Lower lobe of right lung (tissue), 2 donors: ENCODE data around the gene GRM5. TPM values are rescaled to one million over a fixed set of nuclear protein-coding genes. Genes with fewer than 3 reads are reported as not detected.
"Not testable (repeated sequence)": the region's sequence is repeated elsewhere in the genome, so short reads cannot be mapped to it uniquely, and the experiment has no call there.

Experiments used
- ATAC-seq, 2 donors: fragments of 200-7000 bp; cut with Tn5 transposase; one replicate each; pipeline ENCODE4 v1.9.1; 2020 to 2022; ENCODE audit warnings: mild to moderate bottlenecking in 2 of 2, moderate library complexity in 2 of 2
- DNase-seq: peaks from one replicate; pipeline ENCODE4 v3.0.0-alpha.2; 2020
- H3K27ac ChIP-seq: fragments of 200-600 bp; one replicate; pipeline ENCODE4 v1.8.0; 2022
- H3K27me3 ChIP-seq: fragments of 200-600 bp; one replicate; pipeline ENCODE4 v1.8.0; 2022; ENCODE audit warnings: low read depth
- H3K36me3 ChIP-seq: fragments of 200-600 bp; one replicate; pipeline ENCODE4 v1.8.0; 2022; ENCODE audit warnings: mild to moderate bottlenecking
- H3K4me1 ChIP-seq: fragments of 200-600 bp; one replicate; pipeline ENCODE4 v1.8.0; 2022
- H3K4me3 ChIP-seq: fragments of 200-600 bp; one replicate; pipeline ENCODE4 v1.8.0; 2022; ENCODE audit warnings: mild to moderate bottlenecking
- H3K9me3 ChIP-seq: fragments of 200-600 bp; one replicate; pipeline ENCODE4 v1.8.0; 2022
- CTCF ChIP-seq: fragments of 200-600 bp; IDR thresholded peaks from one replicate; pipeline ENCODE4 v1.8.0; 2022; ENCODE audit warnings: antibody characterized with exemption, mild to moderate bottlenecking
- intact Hi-C: fragments of 100-400 bp; cut with DNase I; formaldehyde crosslinking; loops from one replicate; pipeline ENCODE4 v1.11.0; 2022
- total RNA-seq: library from RNA; stranded (reverse); fragmentation: NEBNext Ultra II Directional; extraction: Animal tissue kit (Norgen Biotek cat#: 25700); gene quantifications from one replicate; pipeline ENCODE4 v1.2.1, GENCODE V29; 2021
- donor health status: DM: no; HTN: yes; CAD: no; lungs with severe emphysema.

The GRM5 gene
- total RNA-seq, 1 donor from 2014 or later = 0.21 TPM

DNA sequence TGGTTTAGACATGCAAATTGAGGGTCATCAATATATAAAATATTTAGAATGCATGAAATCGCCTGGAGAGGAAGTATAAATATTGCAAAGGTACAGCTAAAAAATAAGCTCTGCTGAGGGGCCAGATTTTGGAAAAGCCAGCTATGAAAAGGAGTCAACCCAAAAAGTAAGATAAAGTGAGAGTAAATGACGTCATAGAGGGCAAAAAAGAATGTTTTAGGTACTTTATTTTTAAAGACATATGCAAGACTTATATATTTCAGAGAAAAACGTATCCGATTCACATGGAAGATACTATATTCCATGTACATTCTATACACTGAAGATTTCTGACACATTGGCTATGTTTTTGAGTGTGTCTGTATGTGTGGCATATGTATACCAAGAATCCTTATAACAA is 13.6 kb downstream of the GRM5 start:
- intact Hi-C loops = no loop called here
- no peak for DNase-seq
- Histone ChIP-seq H3K4me1 (no peaks in the 10 kb centered on the region), H3K4me3 (no peak overlapping the region), H3K36me3 (no peaks in the 10 kb centered on the region), H3K9me3 (no peaks in the 10 kb centered on the region), H3K27ac (no peak overlapping the region), H3K27me3 (no peaks in the 10 kb centered on the region)
- TF ChIP-seq CTCF = no peak
- ATAC-seq = no peak

GRCh38 chr11:89047159-89047558 is 18.6 kb downstream of the GRM5 start:
- H3K4me1 ChIP-seq, H3K27ac ChIP-seq, ATAC-seq, H3K4me3 ChIP-seq, H3K9me3 ChIP-seq, H3K36me3 ChIP-seq, intact Hi-C loops, H3K27me3 ChIP-seq, DNase-seq: not testable (repeated sequence)

GRCh38 chr11:89043861-89044588 is 21.8 kb downstream of the GRM5 start:
- H3K27ac ChIP-seq, H3K4me1 ChIP-seq, DNase-seq, H3K4me3 ChIP-seq, H3K36me3 ChIP-seq, H3K27me3 ChIP-seq, intact Hi-C loops, ATAC-seq, H3K9me3 ChIP-seq: not testable (repeated sequence)

- H3K9me3 ChIP-seq, H3K36me3 ChIP-seq, ATAC-seq, intact Hi-C loops, H3K4me1 ChIP-seq, DNase-seq, H3K27ac ChIP-seq, H3K27me3 ChIP-seq, H3K4me3 ChIP-seq: not testable (repeated sequence)
Observed at GRCh38 chr11:89029671-89030070, 36.1 kb downstream of the GRM5 start.

DNA sequence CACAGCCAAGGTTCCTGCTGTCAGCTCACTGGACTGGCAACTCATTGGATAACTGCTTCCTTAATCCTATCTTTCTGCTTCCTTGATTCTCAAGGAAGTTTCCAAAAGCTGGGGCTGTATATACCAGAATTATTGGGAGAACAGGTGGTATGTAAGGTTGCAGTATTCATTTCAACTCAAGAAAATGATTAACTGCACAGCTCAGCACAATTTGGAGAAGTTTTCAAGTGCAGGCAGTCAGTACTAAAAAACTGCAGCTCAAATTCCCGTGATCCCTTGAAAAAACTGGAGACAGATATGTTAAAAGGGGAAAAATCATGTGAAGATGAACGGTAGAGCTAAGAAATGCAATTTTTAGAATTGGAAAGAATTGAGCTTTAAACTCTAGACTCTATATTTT is 44.4 kb downstream of the GRM5 start:
- no peak overlapping the region for H3K27ac ChIP-seq
- TF ChIP-seq CTCF = no peak
- intact Hi-C loops = no loop called here
- H3K27me3 ChIP-seq = no peaks in the 10 kb centered on the region
- no peak overlapping the region for H3K4me3 ChIP-seq
- no peak for ATAC-seq
- H3K9me3 ChIP-seq = no peaks in the 10 kb centered on the region
- H3K4me1 ChIP-seq = no peaks in the 10 kb centered on the region
- H3K36me3 ChIP-seq = no peaks in the 10 kb centered on the region
- no peak for DNase-seq

GRCh38 chr11:89019827-89020547 is 45.8 kb downstream of the GRM5 start:
- H3K9me3 ChIP-seq, H3K4me1 ChIP-seq, H3K4me3 ChIP-seq, intact Hi-C loops, DNase-seq, H3K36me3 ChIP-seq, H3K27me3 ChIP-seq, H3K27ac ChIP-seq, ATAC-seq: not testable (repeated sequence)

DNA sequence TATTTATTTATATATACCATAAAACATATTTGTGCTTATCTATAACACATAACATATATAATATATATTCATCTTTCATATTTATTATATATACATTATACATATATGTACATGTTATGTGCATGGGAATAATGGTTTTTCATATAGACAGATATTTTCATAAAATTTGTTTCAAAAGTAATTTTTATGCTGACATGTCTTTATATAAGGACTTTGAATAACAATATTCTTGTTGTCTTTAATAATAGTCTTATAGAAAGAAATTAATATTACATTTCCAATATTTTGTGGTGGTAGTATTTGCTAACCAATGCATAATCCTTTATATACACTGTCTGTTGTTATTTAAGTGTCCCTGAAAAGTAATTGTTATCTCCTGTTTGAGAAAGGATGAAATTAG is 49.6 kb downstream of the GRM5 start:
- Histone ChIP-seq H3K27me3 (no peaks in the 10 kb centered on the region), H3K9me3 (no peaks in the 10 kb centered on the region), H3K4me1 (no peaks in the 10 kb centered on the region), H3K36me3 (no peaks in the 10 kb centered on the region), H3K4me3 (no peak overlapping the region), H3K27ac (no peak overlapping the region)
- intact Hi-C loops = no loop called here
- DNase-seq (no peak), ATAC-seq (no peak)
- TF ChIP-seq CTCF = no peak
